ENCODE results near the gene DIRAS2. TPM values are rescaled to one million over a fixed set of nuclear protein-coding genes. Genes with fewer than 3 reads are reported as not detected.

The DIRAS2 gene
- total RNA-seq, 2 experiments from 2014 or later, result not detected

GRCh38 chr9:90613502-90613901 lies 29.1 kb downstream of the DIRAS2 start:
- no peak overlapping the region for H3K27ac ChIP-seq (ENCODE audit: low read depth, low read length, poor library complexity, severe bottlenecking)
- ChIA-PET CTCF (ENCODE audit: unreplicated experiment) (no interaction called here), POLR2A (interaction anchor here (1.2 kb wide), 1 partner anchor 53 kb away, joined by 4 read pairs; no protein-coding TSS in a partner anchor)
- no peaks in the 10 kb centered on the region for H4K20me1 ChIP-seq (ENCODE audit: insufficient read depth, low read length)
- DNase-seq (ENCODE audit: low spot score), result no peak
- H3K36me3 ChIP-seq (ENCODE audit: insufficient read depth, low read length), result no peaks in the 10 kb centered on the region
- BruUV-seq (replicated peaks), result no TSS peak
- no peaks in the 10 kb centered on the region for H3K9me3 ChIP-seq (ENCODE audit: low read length)
- H3K9me2 ChIP-seq (ENCODE audit: insufficient read depth, low read length), result no peaks in the 10 kb centered on the region
- TF ChIP-seq EZH2phosphoT487 (IDR thresholded peaks at IDR 0.05; ENCODE audit: borderline replicate concordance, low read depth, low read length) (no peak), CTCF (conservative IDR thresholded peaks at IDR 0.05; ENCODE audit: low read length) (no peak)
- H3K4me1 ChIP-seq (ENCODE audit: insufficient read depth, low read length, poor library complexity, severe bottlenecking), result no peaks in the 10 kb centered on the region
- H3K79me2 ChIP-seq (ENCODE audit: insufficient read depth, low read depth, low read length), result no peaks in the 10 kb centered on the region
- no peak overlapping the region for H3K4me3 ChIP-seq (ENCODE audit: low read depth, low read length, poor library complexity, severe bottlenecking)
- no peak overlapping the region for H2AFZ ChIP-seq (ENCODE audit: low read length)
- H3K4me2 ChIP-seq (ENCODE audit: low read length), result no peak overlapping the region
- intact Hi-C loops (cut with micrococcal nuclease; ENCODE audit: unreplicated experiment), result no loop called here

GRCh38 chr9:90612957-90613356 lies 29.7 kb downstream of the DIRAS2 start:
- Histone ChIP-seq H3K79me2 (ENCODE audit: insufficient read depth, low read depth, low read length) (no peaks in the 10 kb centered on the region), H3K4me1 (ENCODE audit: insufficient read depth, low read length, poor library complexity, severe bottlenecking) (no peaks in the 10 kb centered on the region), H4K20me1 (ENCODE audit: insufficient read depth, low read length) (no peaks in the 10 kb centered on the region), H3K4me2 (ENCODE audit: low read length) (no peak overlapping the region), H3K27ac (ENCODE audit: low read depth, low read length, poor library complexity, severe bottlenecking) (no peak overlapping the region), H3K4me3 (ENCODE audit: low read depth, low read length, poor library complexity, severe bottlenecking) (no peak overlapping the region), H3K36me3 (ENCODE audit: insufficient read depth, low read length) (no peaks in the 10 kb centered on the region), H3K9me3 (ENCODE audit: low read length) (no peaks in the 10 kb centered on the region), H2AFZ (ENCODE audit: low read length) (no peak overlapping the region), H3K9me2 (ENCODE audit: insufficient read depth, low read length) (no peaks in the 10 kb centered on the region)
- intact Hi-C loops (cut with micrococcal nuclease; ENCODE audit: unreplicated experiment), result no loop called here
- BruUV-seq (replicated peaks), result no TSS peak
- no peak for TF ChIP-seq EZH2phosphoT487 (IDR thresholded peaks at IDR 0.05; ENCODE audit: borderline replicate concordance, low read depth, low read length)
- no peak for TF ChIP-seq CTCF (conservative IDR thresholded peaks at IDR 0.05; ENCODE audit: low read length)
- DNase-seq (ENCODE audit: low spot score), result no peak
- ChIA-PET POLR2A (interaction anchor here (1.2 kb wide), 1 partner anchor 53 kb away, joined by 4 read pairs; no protein-coding TSS in a partner anchor), CTCF (ENCODE audit: unreplicated experiment) (no interaction called here)

DNA sequence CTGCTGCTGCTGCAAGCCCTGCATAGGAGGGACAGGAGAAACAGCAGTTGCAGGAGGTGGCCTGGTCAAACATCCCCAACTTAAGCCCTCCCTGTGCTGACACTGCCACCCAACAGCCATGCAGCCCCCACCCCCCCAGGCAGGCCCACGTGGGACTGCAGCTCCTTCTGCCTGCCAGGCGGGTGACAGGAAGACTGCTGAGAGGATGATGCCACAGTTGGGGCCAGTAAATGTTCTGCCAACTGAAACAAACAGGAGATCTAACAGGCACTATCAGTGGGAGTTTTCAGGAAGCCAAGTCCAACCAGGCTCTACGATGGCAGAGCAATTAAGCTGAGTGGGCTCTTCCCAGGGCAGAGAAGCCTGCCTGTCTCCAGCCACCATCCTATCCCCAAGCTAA lies 31.1 kb downstream of the DIRAS2 start:
- Histone ChIP-seq H4K20me1 (ENCODE audit: insufficient read depth, low read length) (no peaks in the 10 kb centered on the region), H3K4me3 (ENCODE audit: low read depth, low read length, poor library complexity, severe bottlenecking) (no peak overlapping the region), H3K9me2 (ENCODE audit: insufficient read depth, low read length) (no peaks in the 10 kb centered on the region), H3K4me1 (ENCODE audit: insufficient read depth, low read length, poor library complexity, severe bottlenecking) (no peaks in the 10 kb centered on the region), H3K9me3 (ENCODE audit: low read length) (no peaks in the 10 kb centered on the region), H3K36me3 (ENCODE audit: insufficient read depth, low read length) (no peaks in the 10 kb centered on the region), H2AFZ (ENCODE audit: low read length) (no peak overlapping the region), H3K27ac (ENCODE audit: low read depth, low read length, poor library complexity, severe bottlenecking) (no peak overlapping the region), H3K79me2 (ENCODE audit: insufficient read depth, low read depth, low read length) (no peaks in the 10 kb centered on the region), H3K4me2 (ENCODE audit: low read length) (no peak overlapping the region)
- ChIA-PET POLR2A (interaction anchor here (0.5 kb wide), 1 partner anchor 1618 kb away, joined by 3 read pairs; no protein-coding TSS in a partner anchor), CTCF (ENCODE audit: unreplicated experiment) (no interaction called here)
- DNase-seq (ENCODE audit: low spot score), result no peak
- no peak for TF ChIP-seq EZH2phosphoT487 (IDR thresholded peaks at IDR 0.05; ENCODE audit: borderline replicate concordance, low read depth, low read length)
- no peak for TF ChIP-seq CTCF (conservative IDR thresholded peaks at IDR 0.05; ENCODE audit: low read length)
- no TSS peak for BruUV-seq (replicated peaks)
- intact Hi-C loops (cut with micrococcal nuclease; ENCODE audit: unreplicated experiment), result no loop called here

Measured in OCI-LY7 (cell line).